ENCODE results near the gene CTXND1. TPM values are rescaled to one million over a fixed set of nuclear protein-coding genes. Genes with fewer than 3 reads are reported as not detected.

CTXND1 gene
- total and polyA plus RNA-seq, 2 experiments from 2014 or later: 0.05 TPM; not detected in 1

DNA sequence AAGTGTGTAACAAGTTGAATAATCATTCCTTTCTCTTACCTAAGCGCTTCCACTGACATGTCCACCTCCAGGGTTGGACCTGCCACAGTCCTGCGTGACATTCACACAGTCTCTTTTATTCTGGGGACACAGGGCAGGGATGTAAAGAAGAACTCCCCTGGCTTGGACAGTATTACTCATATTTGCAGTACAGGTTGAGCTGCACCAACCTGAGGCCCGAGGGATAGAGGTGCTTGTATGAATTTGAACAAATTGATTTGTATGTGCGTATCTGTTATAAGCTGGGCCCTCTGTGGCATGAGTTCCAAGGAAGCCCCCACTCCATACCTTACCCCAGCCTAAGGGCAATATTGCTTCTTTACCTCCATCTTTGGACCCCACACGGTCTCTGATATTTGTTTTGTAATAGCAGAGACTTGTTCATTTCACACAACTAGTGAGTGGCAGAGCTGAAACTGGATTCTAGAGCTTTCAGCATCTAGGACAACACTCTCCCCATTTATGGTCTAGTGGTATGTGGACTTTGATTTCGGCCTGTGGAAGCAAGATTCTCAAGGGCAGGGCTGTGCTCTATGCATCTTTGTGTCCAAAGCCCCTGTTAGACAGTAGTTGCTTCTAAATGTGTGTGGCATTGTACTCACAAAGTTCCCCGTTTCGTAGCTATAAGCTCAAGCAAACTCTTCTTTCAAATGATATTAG, 60.0 kb downstream of the CTXND1 start:
- Mint-ChIP-seq H3K4me1 (peaks cover 3% of the 10 kb centered on the region; the same call in 2 of the 3 replicates), H3K27me3 (ENCODE audit: insufficient read depth, low read depth, poor library complexity) (no peaks in the 10 kb centered on the region), H3K36me3 (ENCODE audit: low read depth) (no peaks in the 10 kb centered on the region; the same call in 2 of the 3 replicates), H3K27ac (no peak overlapping the region), H3K9me3 (no peaks in the 10 kb centered on the region), H3K4me3 (no peak overlapping the region)
- TF ChIP-seq CREB1 (CRISPR knock-in tag; IDR thresholded peaks at IDR 0.05; ENCODE audit: low read depth): no peak
- TF ChIP-seq, protein P1, sequence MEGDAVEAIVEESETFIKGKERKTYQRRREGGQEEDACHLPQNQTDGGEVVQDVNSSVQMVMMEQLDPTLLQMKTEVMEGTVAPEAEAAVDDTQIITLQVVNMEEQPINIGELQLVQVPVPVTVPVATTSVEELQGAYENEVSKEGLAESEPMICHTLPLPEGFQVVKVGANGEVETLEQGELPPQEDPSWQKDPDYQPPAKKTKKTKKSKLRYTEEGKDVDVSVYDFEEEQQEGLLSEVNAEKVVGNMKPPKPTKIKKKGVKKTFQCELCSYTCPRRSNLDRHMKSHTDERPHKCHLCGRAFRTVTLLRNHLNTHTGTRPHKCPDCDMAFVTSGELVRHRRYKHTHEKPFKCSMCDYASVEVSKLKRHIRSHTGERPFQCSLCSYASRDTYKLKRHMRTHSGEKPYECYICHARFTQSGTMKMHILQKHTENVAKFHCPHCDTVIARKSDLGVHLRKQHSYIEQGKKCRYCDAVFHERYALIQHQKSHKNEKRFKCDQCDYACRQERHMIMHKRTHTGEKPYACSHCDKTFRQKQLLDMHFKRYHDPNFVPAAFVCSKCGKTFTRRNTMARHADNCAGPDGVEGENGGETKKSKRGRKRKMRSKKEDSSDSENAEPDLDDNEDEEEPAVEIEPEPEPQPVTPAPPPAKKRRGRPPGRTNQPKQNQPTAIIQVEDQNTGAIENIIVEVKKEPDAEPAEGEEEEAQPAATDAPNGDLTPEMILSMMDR (conservative IDR thresholded peaks at IDR 0.05; ENCODE audit: low read depth in 2 of 2): no peak
- TF ChIP-seq, protein P2, sequence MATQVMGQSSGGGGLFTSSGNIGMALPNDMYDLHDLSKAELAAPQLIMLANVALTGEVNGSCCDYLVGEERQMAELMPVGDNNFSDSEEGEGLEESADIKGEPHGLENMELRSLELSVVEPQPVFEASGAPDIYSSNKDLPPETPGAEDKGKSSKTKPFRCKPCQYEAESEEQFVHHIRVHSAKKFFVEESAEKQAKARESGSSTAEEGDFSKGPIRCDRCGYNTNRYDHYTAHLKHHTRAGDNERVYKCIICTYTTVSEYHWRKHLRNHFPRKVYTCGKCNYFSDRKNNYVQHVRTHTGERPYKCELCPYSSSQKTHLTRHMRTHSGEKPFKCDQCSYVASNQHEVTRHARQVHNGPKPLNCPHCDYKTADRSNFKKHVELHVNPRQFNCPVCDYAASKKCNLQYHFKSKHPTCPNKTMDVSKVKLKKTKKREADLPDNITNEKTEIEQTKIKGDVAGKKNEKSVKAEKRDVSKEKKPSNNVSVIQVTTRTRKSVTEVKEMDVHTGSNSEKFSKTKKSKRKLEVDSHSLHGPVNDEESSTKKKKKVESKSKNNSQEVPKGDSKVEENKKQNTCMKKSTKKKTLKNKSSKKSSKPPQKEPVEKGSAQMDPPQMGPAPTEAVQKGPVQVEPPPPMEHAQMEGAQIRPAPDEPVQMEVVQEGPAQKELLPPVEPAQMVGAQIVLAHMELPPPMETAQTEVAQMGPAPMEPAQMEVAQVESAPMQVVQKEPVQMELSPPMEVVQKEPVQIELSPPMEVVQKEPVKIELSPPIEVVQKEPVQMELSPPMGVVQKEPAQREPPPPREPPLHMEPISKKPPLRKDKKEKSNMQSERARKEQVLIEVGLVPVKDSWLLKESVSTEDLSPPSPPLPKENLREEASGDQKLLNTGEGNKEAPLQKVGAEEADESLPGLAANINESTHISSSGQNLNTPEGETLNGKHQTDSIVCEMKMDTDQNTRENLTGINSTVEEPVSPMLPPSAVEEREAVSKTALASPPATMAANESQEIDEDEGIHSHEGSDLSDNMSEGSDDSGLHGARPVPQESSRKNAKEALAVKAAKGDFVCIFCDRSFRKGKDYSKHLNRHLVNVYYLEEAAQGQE (IDR thresholded peaks at IDR 0.05; ENCODE audit: unreplicated experiment): no peak
- TF ChIP-seq, protein P3, sequence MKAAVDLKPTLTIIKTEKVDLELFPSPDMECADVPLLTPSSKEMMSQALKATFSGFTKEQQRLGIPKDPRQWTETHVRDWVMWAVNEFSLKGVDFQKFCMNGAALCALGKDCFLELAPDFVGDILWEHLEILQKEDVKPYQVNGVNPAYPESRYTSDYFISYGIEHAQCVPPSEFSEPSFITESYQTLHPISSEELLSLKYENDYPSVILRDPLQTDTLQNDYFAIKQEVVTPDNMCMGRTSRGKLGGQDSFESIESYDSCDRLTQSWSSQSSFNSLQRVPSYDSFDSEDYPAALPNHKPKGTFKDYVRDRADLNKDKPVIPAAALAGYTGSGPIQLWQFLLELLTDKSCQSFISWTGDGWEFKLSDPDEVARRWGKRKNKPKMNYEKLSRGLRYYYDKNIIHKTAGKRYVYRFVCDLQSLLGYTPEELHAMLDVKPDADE (IDR thresholded peaks at IDR 0.05): no peak
- TF ChIP-seq ZNF114 (CRISPR knock-in tag; IDR thresholded peaks at IDR 0.05): no peak
- TF ChIP-seq, protein P4, sequence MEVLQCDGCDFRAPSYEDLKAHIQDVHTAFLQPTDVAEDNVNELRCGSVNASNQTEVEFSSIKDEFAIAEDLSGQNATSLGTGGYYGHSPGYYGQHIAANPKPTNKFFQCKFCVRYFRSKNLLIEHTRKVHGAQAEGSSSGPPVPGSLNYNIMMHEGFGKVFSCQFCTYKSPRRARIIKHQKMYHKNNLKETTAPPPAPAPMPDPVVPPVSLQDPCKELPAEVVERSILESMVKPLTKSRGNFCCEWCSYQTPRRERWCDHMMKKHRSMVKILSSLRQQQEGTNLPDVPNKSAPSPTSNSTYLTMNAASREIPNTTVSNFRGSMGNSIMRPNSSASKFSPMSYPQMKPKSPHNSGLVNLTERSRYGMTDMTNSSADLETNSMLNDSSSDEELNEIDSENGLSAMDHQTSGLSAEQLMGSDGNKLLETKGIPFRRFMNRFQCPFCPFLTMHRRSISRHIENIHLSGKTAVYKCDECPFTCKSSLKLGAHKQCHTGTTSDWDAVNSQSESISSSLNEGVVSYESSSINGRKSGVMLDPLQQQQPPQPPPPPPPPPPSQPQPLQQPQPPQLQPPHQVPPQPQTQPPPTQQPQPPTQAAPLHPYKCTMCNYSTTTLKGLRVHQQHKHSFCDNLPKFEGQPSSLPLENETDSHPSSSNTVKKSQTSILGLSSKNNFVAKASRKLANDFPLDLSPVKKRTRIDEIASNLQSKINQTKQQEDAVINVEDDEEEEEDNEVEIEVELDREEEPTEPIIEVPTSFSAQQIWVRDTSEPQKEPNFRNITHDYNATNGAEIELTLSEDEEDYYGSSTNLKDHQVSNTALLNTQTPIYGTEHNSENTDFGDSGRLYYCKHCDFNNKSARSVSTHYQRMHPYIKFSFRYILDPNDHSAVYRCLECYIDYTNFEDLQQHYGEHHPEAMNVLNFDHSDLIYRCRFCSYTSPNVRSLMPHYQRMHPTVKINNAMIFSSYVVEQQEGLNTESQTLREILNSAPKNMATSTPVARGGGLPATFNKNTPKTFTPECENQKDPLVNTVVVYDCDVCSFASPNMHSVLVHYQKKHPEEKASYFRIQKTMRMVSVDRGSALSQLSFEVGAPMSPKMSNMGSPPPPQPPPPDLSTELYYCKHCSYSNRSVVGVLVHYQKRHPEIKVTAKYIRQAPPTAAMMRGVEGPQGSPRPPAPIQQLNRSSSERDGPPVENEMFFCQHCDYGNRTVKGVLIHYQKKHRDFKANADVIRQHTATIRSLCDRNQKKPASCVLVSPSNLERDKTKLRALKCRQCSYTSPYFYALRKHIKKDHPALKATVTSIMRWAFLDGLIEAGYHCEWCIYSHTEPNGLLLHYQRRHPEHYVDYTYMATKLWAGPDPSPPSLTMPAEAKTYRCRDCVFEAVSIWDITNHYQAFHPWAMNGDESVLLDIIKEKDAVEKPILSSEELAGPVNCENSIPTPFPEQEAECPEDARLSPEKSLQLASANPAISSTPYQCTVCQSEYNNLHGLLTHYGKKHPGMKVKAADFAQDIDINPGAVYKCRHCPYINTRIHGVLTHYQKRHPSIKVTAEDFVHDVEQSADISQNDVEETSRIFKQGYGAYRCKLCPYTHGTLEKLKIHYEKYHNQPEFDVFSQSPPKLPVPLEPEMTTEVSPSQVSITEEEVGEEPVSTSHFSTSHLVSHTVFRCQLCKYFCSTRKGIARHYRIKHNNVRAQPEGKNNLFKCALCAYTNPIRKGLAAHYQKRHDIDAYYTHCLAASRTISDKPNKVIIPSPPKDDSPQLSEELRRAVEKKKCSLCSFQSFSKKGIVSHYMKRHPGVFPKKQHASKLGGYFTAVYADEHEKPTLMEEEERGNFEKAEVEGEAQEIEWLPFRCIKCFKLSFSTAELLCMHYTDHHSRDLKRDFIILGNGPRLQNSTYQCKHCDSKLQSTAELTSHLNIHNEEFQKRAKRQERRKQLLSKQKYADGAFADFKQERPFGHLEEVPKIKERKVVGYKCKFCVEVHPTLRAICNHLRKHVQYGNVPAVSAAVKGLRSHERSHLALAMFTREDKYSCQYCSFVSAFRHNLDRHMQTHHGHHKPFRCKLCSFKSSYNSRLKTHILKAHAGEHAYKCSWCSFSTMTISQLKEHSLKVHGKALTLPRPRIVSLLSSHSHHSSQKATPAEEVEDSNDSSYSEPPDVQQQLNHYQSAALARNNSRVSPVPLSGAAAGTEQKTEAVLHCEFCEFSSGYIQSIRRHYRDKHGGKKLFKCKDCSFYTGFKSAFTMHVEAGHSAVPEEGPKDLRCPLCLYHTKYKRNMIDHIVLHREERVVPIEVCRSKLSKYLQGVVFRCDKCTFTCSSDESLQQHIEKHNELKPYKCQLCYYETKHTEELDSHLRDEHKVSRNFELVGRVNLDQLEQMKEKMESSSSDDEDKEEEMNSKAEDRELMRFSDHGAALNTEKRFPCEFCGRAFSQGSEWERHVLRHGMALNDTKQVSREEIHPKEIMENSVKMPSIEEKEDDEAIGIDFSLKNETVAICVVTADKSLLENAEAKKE (CRISPR knock-in tag; IDR thresholded peaks at IDR 0.05): no peak
- TF ChIP-seq STAT1 (IDR thresholded peaks at IDR 0.05; ENCODE audit: unreplicated experiment): no peak
- no peak for TF ChIP-seq ZNF331 (CRISPR knock-in tag; IDR thresholded peaks at IDR 0.05; ENCODE audit: low read depth)
- TF ChIP-seq JUNB (IDR thresholded peaks at IDR 0.05; ENCODE audit: unreplicated experiment): no peak
- no peak for TF ChIP-seq EZH2phosphoT487 (IDR thresholded peaks at IDR 0.05; ENCODE audit: unreplicated experiment)
- TF ChIP-seq EZH2 (IDR thresholded peaks at IDR 0.05; ENCODE audit: low read depth, unreplicated experiment): no peak
- TF ChIP-seq NANOG (IDR thresholded peaks at IDR 0.05; ENCODE audit: borderline replicate concordance): no peak
- TF ChIP-seq POLR2AphosphoS5 (IDR thresholded peaks at IDR 0.05; ENCODE audit: low read depth): no peak
- H3F3A ChIP-seq (replicated peaks; ENCODE audit: low read depth): no peaks in the 10 kb centered on the region
- H4K20me1 ChIP-seq (replicated peaks; ENCODE audit: insufficient read depth): no peaks in the 10 kb centered on the region
- ATAC-seq (no peak), DNase-seq (ENCODE audit: low spot score) (no peak)
- no peak overlapping the region for H3K27ac ChIP-seq (ENCODE audit: low read depth)
- H3K36me3 ChIP-seq (ENCODE audit: insufficient read depth): no peaks in the 10 kb centered on the region
- no peak overlapping the region for H3K4me3 ChIP-seq
- H3K4me1 ChIP-seq (ENCODE audit: insufficient read depth): no peaks in the 10 kb centered on the region
- no peak overlapping the region for H3K4me2 ChIP-seq
- H3K27me3 ChIP-seq (ENCODE audit: insufficient read depth): no peaks in the 10 kb centered on the region
- H2AFZ ChIP-seq: no peak overlapping the region
- peaks cover 10% of the 10 kb centered on the region for H3K9me2 ChIP-seq (ENCODE audit: insufficient read depth)
- no peaks in the 10 kb centered on the region for H3K79me2 ChIP-seq (replicated peaks; ENCODE audit: insufficient read depth)

Data from GM23338 (cell line).